Liver (tissue), 2 donors: ENCODE measurements around the gene SYT15.

Experiments
- EGR1 ChIP-seq, 2 donors: IDR thresholded peaks; 2 replicates each; pipeline ENCODE4 v1.6.1; 2016 to 2018; ENCODE audit warnings: antibody characterized with exemption in 2 of 2, low read depth in 2 of 2
- YY1 ChIP-seq: IDR thresholded peaks from 2 replicates; pipeline ENCODE4 v1.6.1; 2016; ENCODE audit warnings: antibody characterized with exemption, mild to moderate bottlenecking
- donor health status: healthy.

GRCh38 chr10:46556515-46557318, 22.2 kb upstream of the SYT15 start, which contains the start of gene GPRIN2:
- no peak for TF ChIP-seq EGR1 (IDR thresholded peaks at IDR 0.05; ENCODE audit: low read depth in 2 of 2)
- TF ChIP-seq YY1: no peak
